Small intestine (tissue), 7 donors: ENCODE measurements around the gene CADM2. TPM values are rescaled to one million over a fixed set of nuclear protein-coding genes. Genes with fewer than 3 reads are reported as not detected.

ENCODE experiments used
- DNase-seq, 2 donors: peaks; one replicate each; pipeline versions ENCODE4 v3.0.0 to v3.0.0-alpha.2; 2013
- FAIRE-seq: peaks from 2 replicates; lab custom pipeline; 2012; peaks lifted over from hg19 to GRCh38; lab: Jason Lieb, UNC
- H3K27ac ChIP-seq, 3 donors: one replicate each; pipeline ENCODE4 v1.5.1; 2013; ENCODE audit warnings: low read length in 2 of 3, mild to moderate bottlenecking in 2 of 3, control low read depth in 1 of 3, inconsistent platforms in 1 of 3, low read depth in 1 of 3, moderate library complexity in 1 of 3
- H3K27me3 ChIP-seq, 3 donors: one replicate each; pipeline ENCODE4 v1.6.1; 2013; ENCODE audit warnings: low read length in 3 of 3, inconsistent platforms in 1 of 3; ENCODE audit not compliant: control insufficient read depth in 3 of 3, insufficient read depth in 3 of 3
- H3K36me3 ChIP-seq, 3 donors: one replicate each; pipeline ENCODE4 v1.6.1; 2013; ENCODE audit warnings: low read length in 3 of 3, inconsistent platforms in 1 of 3, low read depth in 1 of 3, mild to moderate bottlenecking in 1 of 3, moderate library complexity in 1 of 3; ENCODE audit not compliant: control insufficient read depth in 3 of 3, insufficient read depth in 2 of 3
- H3K4me1 ChIP-seq, 3 donors: one replicate each; pipeline ENCODE4 v1.6.1; 2013; ENCODE audit warnings: low read length in 2 of 3, inconsistent platforms in 1 of 3, low read depth in 1 of 3, mild to moderate bottlenecking in 1 of 3, moderate library complexity in 1 of 3; ENCODE audit not compliant: control insufficient read depth in 3 of 3, insufficient read depth in 2 of 3
- H3K4me3 ChIP-seq, 3 donors: one replicate each; pipeline ENCODE4 v1.5.1; 2013; ENCODE audit warnings: low read length in 3 of 3, control low read depth in 1 of 3, inconsistent platforms in 1 of 3, low read depth in 1 of 3, mild to moderate bottlenecking in 1 of 3, moderate library complexity in 1 of 3
- H3K9me3 ChIP-seq, 2 donors: one replicate each; pipeline ENCODE4 v1.6.1; 2013; ENCODE audit warnings: low read depth in 1 of 2, low read length in 1 of 2; ENCODE audit not compliant: control insufficient read depth in 2 of 2, insufficient read depth in 1 of 2
- WGBS, 3 donors: extraction: QIAGEN DNeasy Blood & Tissue Kit; methylation state at CpG; one replicate each; pipeline ENCODE4 v1.1.7; 2013; 5-methylcytosine and 5-hydroxymethylcytosine counted together
- polyA plus RNA-seq, 4 donors: library from polyadenylated mRNA; stranded (reverse) in 3 of 4; unstranded in 1 of 4; fragments of 200-250 nt in 3 of 4; fragments of 120-200 nt in 1 of 4; gene quantifications; one replicate each; pipeline versions ENCODE4 v1.2.1 to v1.2.3, GENCODE V29; 2013
- donor health status: healthy with polysubstance abuse.
- donor health status: control.
- donor health status: control.
- donor health status: Bipolar disorder and iron deficiency.
- donor health status: healthy.

CADM2 gene
- polyA plus RNA-seq, 4 donors = 0.95 to 2.4 TPM; not detected in 2

- H3K27me3 ChIP-seq = no peaks in the 10 kb centered on the region
- H3K4me3 ChIP-seq = no peak overlapping the region
- H3K9me3 ChIP-seq = no peaks in the 10 kb centered on the region
- no peaks in the 10 kb centered on the region for H3K36me3 ChIP-seq
- no peaks in the 10 kb centered on the region for H3K4me1 ChIP-seq
- no peak overlapping the region for H3K27ac ChIP-seq
- FAIRE-seq (no peak), DNase-seq (no peak)
These were observed 916.8 kb downstream of the CADM2 start for GRCh38 chr3:85875589-85875988.

GRCh38 chr3:85877631-85878030 is 918.8 kb downstream of the CADM2 start:
- no peak overlapping the region for H3K27ac ChIP-seq
- H3K4me1 ChIP-seq = no peaks in the 10 kb centered on the region
- no peaks in the 10 kb centered on the region for H3K36me3 ChIP-seq
- H3K4me3 ChIP-seq = no peak overlapping the region
- no peak for DNase-seq
- FAIRE-seq = no peak
- H3K27me3 ChIP-seq = no peaks in the 10 kb centered on the region
- H3K9me3 ChIP-seq = no peaks in the 10 kb centered on the region

- DNase-seq (no peak), FAIRE-seq (no peak)
- H3K4me1 ChIP-seq = no peaks in the 10 kb centered on the region
- WGBS, 3 donors = 83 to 87% (median 83%) methylated on average over 6 of the region's 6 CpGs
- no peaks in the 10 kb centered on the region for H3K9me3 ChIP-seq
- H3K4me3 ChIP-seq = no peak overlapping the region
- H3K36me3 ChIP-seq = no peaks in the 10 kb centered on the region
- no peaks in the 10 kb centered on the region for H3K27me3 ChIP-seq
- no peak overlapping the region for H3K27ac ChIP-seq
These were observed 923.1 kb downstream of the CADM2 start for GRCh38 chr3:85881833-85882393.

GRCh38 chr3:85890043-85890555 is 931.3 kb downstream of the CADM2 start:
- no peak for FAIRE-seq

GRCh38 chr3:85903434-85903833 is 944.6 kb downstream of the CADM2 start:
- no peak for FAIRE-seq
- Histone ChIP-seq H3K9me3 (no peaks in the 10 kb centered on the region), H3K27ac (no peak overlapping the region), H3K27me3 (no peaks in the 10 kb centered on the region), H3K4me3 (no peak overlapping the region), H3K4me1 (no peaks in the 10 kb centered on the region), H3K36me3 (no peaks in the 10 kb centered on the region)
- no peak for DNase-seq
- WGBS, 3 donors = 43 to 48% (median 47%) methylated on average over 5 of the region's 5 CpGs

More at GRCh38 chr3:85890043-85890555, 931.3 kb downstream of the CADM2 start:
- DNase-seq = no peak
- Histone ChIP-seq H3K9me3 (peaks cover 0 to 4% of the 10 kb centered on the region in 2 donors), H3K4me1 (no peaks in the 10 kb centered on the region), H3K27me3 (no peaks in the 10 kb centered on the region), H3K4me3 (no peak overlapping the region), H3K36me3 (no peaks in the 10 kb centered on the region), H3K27ac (no peak overlapping the region)
- 32 to 35% (median 33%) methylated on average over 3 of the region's 3 CpGs for WGBS, 3 donors

- H3K4me3 ChIP-seq = no peak overlapping the region
- WGBS, 3 donors = 63 to 84% (median 63%) methylated on average over 2 of the region's 2 CpGs
- no peak overlapping the region for H3K27ac ChIP-seq
- no peaks in the 10 kb centered on the region for H3K9me3 ChIP-seq
- H3K4me1 ChIP-seq = no peaks in the 10 kb centered on the region
- H3K27me3 ChIP-seq = no peaks in the 10 kb centered on the region
- FAIRE-seq (no peak), DNase-seq (no peak)
- no peaks in the 10 kb centered on the region for H3K36me3 ChIP-seq
These were observed 954.2 kb downstream of the CADM2 start for GRCh38 chr3:85912980-85913379.

- Histone ChIP-seq H3K27me3 (no peaks in the 10 kb centered on the region), H3K4me1 (no peaks in the 10 kb centered on the region), H3K4me3 (no peak overlapping the region), H3K9me3 (no peaks in the 10 kb centered on the region), H3K36me3 (no peaks in the 10 kb centered on the region), H3K27ac (no peak overlapping the region)
- DNase-seq (no peak), FAIRE-seq (no peak)
- 83 to 91% (median 85%) methylated on average over 3 of the region's 3 CpGs for WGBS, 3 donors
These were observed 963.6 kb downstream of the CADM2 start for GRCh38 chr3:85922374-85922773.

- FAIRE-seq (peak; percentile 64), DNase-seq (no peak)
- WGBS, 3 donors = 65 to 82% (median 78%) methylated on average over 1 of the region's 1 CpG
- H3K9me3 ChIP-seq = no peaks in the 10 kb centered on the region
- H3K4me3 ChIP-seq = no peak overlapping the region
- no peaks in the 10 kb centered on the region for H3K27me3 ChIP-seq
- H3K27ac ChIP-seq = no peak overlapping the region
- H3K36me3 ChIP-seq = no peaks in the 10 kb centered on the region
- H3K4me1 ChIP-seq = no peaks in the 10 kb centered on the region
These were observed 971.9 kb downstream of the CADM2 start for GRCh38 chr3:85930718-85931117.

- FAIRE-seq (no peak), DNase-seq (no peak)
- Histone ChIP-seq H3K4me1 (no peaks in the 10 kb centered on the region), H3K27ac (no peak overlapping the region), H3K9me3 (no peaks in the 10 kb centered on the region), H3K4me3 (no peak overlapping the region), H3K36me3 (no peaks in the 10 kb centered on the region), H3K27me3 (no peaks in the 10 kb centered on the region)
- WGBS, 3 donors = 63 to 78% (median 75%) methylated on average over 5 of the region's 5 CpGs
These were observed 974.5 kb downstream of the CADM2 start for GRCh38 chr3:85933326-85933725.
